ENCODE results near the gene TMEM169.

Gene TMEM169

GRCh38 chr2:216108310-216108966 is 26.7 kb downstream of the TMEM169 start:
- no peak for DNase-seq

GRCh38 chr2:216108967-216109921 is 27.5 kb downstream of the TMEM169 start, which contains the start of gene XRCC5:
Gene XRCC5, plus strand, starts transcription at chr2:216109348. Its CDS starts 89 bp downstream, at chr2:216109437.
- DNase-seq = peak; percentile 97

GRCh38 chr2:216109962-216110614 is 28.4 kb downstream of the TMEM169 start:
- no peak for DNase-seq

- DNase-seq = no peak
Observed at GRCh38 chr2:216110620-216111019, 28.9 kb downstream of the TMEM169 start.

GRCh38 chr2:216111122-216111521 is 29.4 kb downstream of the TMEM169 start:
- DNase-seq = no peak

GRCh38 chr2:216112926-216113325 is 31.2 kb downstream of the TMEM169 start:
- DNase-seq = no peak

- DNase-seq = no peak
Observed at GRCh38 chr2:216113572-216113971, 31.9 kb downstream of the TMEM169 start.

GRCh38 chr2:216114382-216114713 is 32.6 kb downstream of the TMEM169 start:
- no peak for DNase-seq

- DNase-seq = peak; percentile 93
Observed at GRCh38 chr2:216114714-216115531, 33.2 kb downstream of the TMEM169 start.

- no peak for DNase-seq
Observed at GRCh38 chr2:216116418-216116817, 34.7 kb downstream of the TMEM169 start.

GRCh38 chr2:216117561-216118340 is 36.0 kb downstream of the TMEM169 start:
- DNase-seq = no peak

- DNase-seq = no peak
Observed at GRCh38 chr2:216118474-216118873, 36.8 kb downstream of the TMEM169 start.

GRCh38 chr2:216119146-216119545 is 37.4 kb downstream of the TMEM169 start:
- no peak for DNase-seq

- DNase-seq = no peak
Observed at GRCh38 chr2:216119986-216120385, 38.3 kb downstream of the TMEM169 start.

- no peak for DNase-seq
Observed at GRCh38 chr2:216121255-216121654, 39.5 kb downstream of the TMEM169 start.

GRCh38 chr2:216126943-216127342 is 45.2 kb downstream of the TMEM169 start:
- DNase-seq = no peak

GRCh38 chr2:216130346-216130971 is 48.7 kb downstream of the TMEM169 start:
- no peak for DNase-seq

GRCh38 chr2:216131175-216131926 is 49.6 kb downstream of the TMEM169 start:
- no peak for DNase-seq

- DNase-seq = no peak
Observed at GRCh38 chr2:216132585-216132984, 50.9 kb downstream of the TMEM169 start.

GRCh38 chr2:216133397-216133796 is 51.7 kb downstream of the TMEM169 start:
- no peak for DNase-seq
